HepG2 (cell line): ENCODE data around the gene ZSCAN21. TPM values are rescaled to one million over a fixed set of nuclear protein-coding genes. Genes with fewer than 3 reads are reported as not detected.
A peak's percentile ranks its signal among the peaks of the same experiment; 100 is the strongest.

ENCODE experiments used
- BORCS8-MEF2B ChIP-seq: sonication (generic); formaldehyde crosslinking; IDR thresholded peaks from 2 replicates; pipeline ENCODE4 v1.8.0; 2022; ENCODE audit warnings: mild to moderate bottlenecking, missing genetic modification reagents
- CHD2 ChIP-seq: IDR thresholded peaks from 2 replicates; pipeline ENCODE4 v1.6.1; 2011; ENCODE audit warnings: low read depth, low read length, improper control_type of control experiment
- HMGA1 ChIP-seq: sonication (generic); formaldehyde crosslinking; conservative IDR thresholded peaks from 2 replicates; pipeline ENCODE4 v1.4.0; 2020; ENCODE audit warnings: missing genetic modification reagents
- KLF12 ChIP-seq: sonication (generic); formaldehyde crosslinking; IDR thresholded peaks from 2 replicates; pipeline ENCODE4 v1.4.0; 2020; ENCODE audit warnings: missing genetic modification reagents, borderline replicate concordance
- ONECUT2 ChIP-seq: sonication (generic); formaldehyde crosslinking; IDR thresholded peaks from 2 replicates; pipeline ENCODE4 v1.4.0; 2020; ENCODE audit warnings: missing genetic modification reagents
- SCMH1 ChIP-seq: sonication (generic); formaldehyde crosslinking; IDR thresholded peaks from 2 replicates; pipeline ENCODE4 v1.9.0; 2021; ENCODE audit warnings: missing genetic modification reagents, mild to moderate bottlenecking, borderline replicate concordance
- SMAD9 ChIP-seq: sonication (generic); formaldehyde crosslinking; IDR thresholded peaks from 2 replicates; pipeline ENCODE4 v1.5.1; 2020; ENCODE audit warnings: mild to moderate bottlenecking, missing genetic modification reagents
- SSRP1 ChIP-seq: IDR thresholded peaks from 2 replicates; pipeline ENCODE4 v1.6.1; 2016; ENCODE audit warnings: control low read depth
- ZMYM3 ChIP-seq: sonication (generic); formaldehyde crosslinking; IDR thresholded peaks from 2 replicates; pipeline ENCODE4 v1.5.1; 2020; ENCODE audit warnings: mild to moderate bottlenecking, missing genetic modification reagents
- ZNF180 ChIP-seq: sonication (generic); formaldehyde crosslinking; IDR thresholded peaks from 2 replicates; pipeline ENCODE4 v1.4.0; 2020; ENCODE audit warnings: low read depth, missing genetic modification reagents, borderline replicate concordance
- ZNF367 ChIP-seq: sonication (generic); formaldehyde crosslinking; IDR thresholded peaks from 2 replicates; pipeline ENCODE4 v1.4.0; 2020; ENCODE audit warnings: missing genetic modification reagents, borderline replicate concordance
- polyA plus RNA-seq, 8 experiments: library from polyadenylated mRNA; depleted of rRNA in 3 of 8; stranded (reverse) in 7 of 8; unstranded in 1 of 8; fragments of >200 nt; fragmentation: Illumina TruSeq in 4 of 8; extraction: Trizol in 4 of 8; gene quantifications; 2 replicates each; pipeline versions ENCODE4 v1.2.1 to v1.2.3, GENCODE V29; 2011 to 2016; ENCODE audit warnings: low read depth in 4 of 8, missing spikeins in 1 of 8, mixed read lengths in 1 of 8; ENCODE audit not compliant: insufficient read depth in 1 of 8
- total RNA-seq, 5 experiments: library from RNA; depleted of rRNA; stranded (reverse); fragments of >200 nt; fragmentation: Illumina TruSeq; extraction: Trizol; gene quantifications; 2 replicates each; pipeline ENCODE4 v1.2.3, GENCODE V29; 2016; ENCODE audit warnings: low read depth in 1 of 5
- TF ChIP-seq, protein P1 (sequence below): sonication (generic); formaldehyde crosslinking; IDR thresholded peaks from 2 replicates; pipeline ENCODE4 v1.5.1; 2020; ENCODE audit warnings: missing genetic modification reagents, mild to moderate bottlenecking, borderline replicate concordance
- TF ChIP-seq, protein P2 (sequence below), 2 experiments: fragments of 450-650 bp in 1 of 2; sonication (generic) in 1 of 2; formaldehyde crosslinking in 1 of 2; IDR thresholded peaks; 2 replicates each; pipeline versions ENCODE4 v1.6.1 to v1.8.0; 2016 to 2022; ENCODE audit warnings: antibody characterized with exemption in 1 of 2, mild to moderate bottlenecking in 1 of 2, missing genetic modification reagents in 1 of 2
- TF ChIP-seq, protein P3 (sequence below): sonication (generic); formaldehyde crosslinking; IDR thresholded peaks from 2 replicates; pipeline ENCODE4 v1.4.0; 2020; ENCODE audit warnings: mild to moderate bottlenecking, missing genetic modification reagents, borderline replicate concordance

The ZSCAN21 gene
- total and polyA plus RNA-seq, 2 of the 13 experiments (the other 11 are each of a cell fraction or from before 2014, with no cell fraction given) = 7.0 to 10.0 TPM

DNA sequence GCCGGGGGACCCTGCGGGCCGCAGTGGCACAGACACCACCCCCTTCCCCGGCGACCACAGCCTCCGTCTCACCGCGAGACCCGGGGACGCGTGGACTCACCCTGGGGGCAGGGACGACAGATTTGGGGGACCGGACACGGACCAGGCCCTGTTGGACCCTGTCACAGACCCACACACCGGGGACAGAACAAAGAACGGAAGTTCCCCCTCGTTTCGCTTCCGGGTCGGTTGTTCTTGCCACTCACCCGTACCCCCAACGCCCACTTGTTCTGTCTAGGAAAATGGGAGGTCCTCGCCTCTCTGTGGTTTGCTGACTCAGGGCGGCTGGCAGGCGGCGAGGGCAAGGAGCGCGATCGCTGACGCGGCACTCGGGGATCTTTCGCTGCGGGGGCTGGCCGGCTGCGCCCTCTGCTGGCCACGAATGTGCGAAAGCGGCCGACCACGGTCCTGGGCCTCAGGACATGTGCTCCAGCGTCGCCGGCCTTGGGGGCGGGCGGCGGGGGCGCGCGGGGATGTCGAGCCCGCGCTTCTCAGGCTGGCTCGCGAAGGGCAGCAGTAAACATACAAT lies 32.0 kb downstream of the ZSCAN21 start, which contains the start of gene ZNF3 (continued):
- TF ChIP-seq SCMH1 (no peak), ZMYM3 (CRISPR knock-in tag) (peak; percentile 57; the same call in 1 of the 2 replicates), KLF12 (peak; percentile 64; the same call in 1 of the 2 replicates), SSRP1 (CRISPR knock-in tag) (no peak), ZNF180 (CRISPR knock-in tag) (no peak), BORCS8-MEF2B (CRISPR knock-in tag) (peak; percentile 83), ZNF367 (no peak), SMAD9 (CRISPR knock-in tag) (no peak), CHD2 (no peak; the same call in 1 of the 2 replicates), ONECUT2 (CRISPR knock-in tag) (no peak), HMGA1 (CRISPR knock-in tag) (no peak)
- TF ChIP-seq, protein P1, sequence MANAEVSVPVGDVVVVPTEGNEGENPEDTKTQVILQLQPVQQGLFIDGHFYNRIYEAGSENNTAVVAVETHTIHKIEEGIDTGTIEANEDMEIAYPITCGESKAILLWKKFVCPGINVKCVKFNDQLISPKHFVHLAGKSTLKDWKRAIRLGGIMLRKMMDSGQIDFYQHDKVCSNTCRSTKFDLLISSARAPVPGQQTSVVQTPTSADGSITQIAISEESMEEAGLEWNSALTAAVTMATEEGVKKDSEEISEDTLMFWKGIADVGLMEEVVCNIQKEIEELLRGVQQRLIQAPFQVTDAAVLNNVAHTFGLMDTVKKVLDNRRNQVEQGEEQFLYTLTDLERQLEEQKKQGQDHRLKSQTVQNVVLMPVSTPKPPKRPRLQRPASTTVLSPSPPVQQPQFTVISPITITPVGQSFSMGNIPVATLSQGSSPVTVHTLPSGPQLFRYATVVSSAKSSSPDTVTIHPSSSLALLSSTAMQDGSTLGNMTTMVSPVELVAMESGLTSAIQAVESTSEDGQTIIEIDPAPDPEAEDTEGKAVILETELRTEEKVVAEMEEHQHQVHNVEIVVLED (CRISPR knock-in tag) = peak; percentile 83
- TF ChIP-seq, protein P2, sequence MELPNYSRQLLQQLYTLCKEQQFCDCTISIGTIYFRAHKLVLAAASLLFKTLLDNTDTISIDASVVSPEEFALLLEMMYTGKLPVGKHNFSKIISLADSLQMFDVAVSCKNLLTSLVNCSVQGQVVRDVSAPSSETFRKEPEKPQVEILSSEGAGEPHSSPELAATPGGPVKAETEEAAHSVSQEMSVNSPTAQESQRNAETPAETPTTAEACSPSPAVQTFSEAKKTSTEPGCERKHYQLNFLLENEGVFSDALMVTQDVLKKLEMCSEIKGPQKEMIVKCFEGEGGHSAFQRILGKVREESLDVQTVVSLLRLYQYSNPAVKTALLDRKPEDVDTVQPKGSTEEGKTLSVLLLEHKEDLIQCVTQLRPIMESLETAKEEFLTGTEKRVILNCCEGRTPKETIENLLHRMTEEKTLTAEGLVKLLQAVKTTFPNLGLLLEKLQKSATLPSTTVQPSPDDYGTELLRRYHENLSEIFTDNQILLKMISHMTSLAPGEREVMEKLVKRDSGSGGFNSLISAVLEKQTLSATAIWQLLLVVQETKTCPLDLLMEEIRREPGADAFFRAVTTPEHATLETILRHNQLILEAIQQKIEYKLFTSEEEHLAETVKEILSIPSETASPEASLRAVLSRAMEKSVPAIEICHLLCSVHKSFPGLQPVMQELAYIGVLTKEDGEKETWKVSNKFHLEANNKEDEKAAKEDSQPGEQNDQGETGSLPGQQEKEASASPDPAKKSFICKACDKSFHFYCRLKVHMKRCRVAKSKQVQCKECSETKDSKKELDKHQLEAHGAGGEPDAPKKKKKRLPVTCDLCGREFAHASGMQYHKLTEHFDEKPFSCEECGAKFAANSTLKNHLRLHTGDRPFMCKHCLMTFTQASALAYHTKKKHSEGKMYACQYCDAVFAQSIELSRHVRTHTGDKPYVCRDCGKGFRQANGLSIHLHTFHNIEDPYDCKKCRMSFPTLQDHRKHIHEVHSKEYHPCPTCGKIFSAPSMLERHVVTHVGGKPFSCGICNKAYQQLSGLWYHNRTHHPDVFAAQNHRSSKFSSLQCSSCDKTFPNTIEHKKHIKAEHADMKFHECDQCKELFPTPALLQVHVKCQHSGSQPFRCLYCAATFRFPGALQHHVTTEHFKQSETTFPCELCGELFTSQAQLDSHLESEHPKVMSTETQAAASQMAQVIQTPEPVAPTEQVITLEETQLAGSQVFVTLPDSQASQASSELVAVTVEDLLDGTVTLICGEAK (IDR thresholded peaks at IDR 0.05) = peak; percentile 87
- TF ChIP-seq, protein P2 (CRISPR knock-in tag; IDR thresholded peaks at IDR 0.05) = peak; percentile 81
- TF ChIP-seq, protein P3, sequence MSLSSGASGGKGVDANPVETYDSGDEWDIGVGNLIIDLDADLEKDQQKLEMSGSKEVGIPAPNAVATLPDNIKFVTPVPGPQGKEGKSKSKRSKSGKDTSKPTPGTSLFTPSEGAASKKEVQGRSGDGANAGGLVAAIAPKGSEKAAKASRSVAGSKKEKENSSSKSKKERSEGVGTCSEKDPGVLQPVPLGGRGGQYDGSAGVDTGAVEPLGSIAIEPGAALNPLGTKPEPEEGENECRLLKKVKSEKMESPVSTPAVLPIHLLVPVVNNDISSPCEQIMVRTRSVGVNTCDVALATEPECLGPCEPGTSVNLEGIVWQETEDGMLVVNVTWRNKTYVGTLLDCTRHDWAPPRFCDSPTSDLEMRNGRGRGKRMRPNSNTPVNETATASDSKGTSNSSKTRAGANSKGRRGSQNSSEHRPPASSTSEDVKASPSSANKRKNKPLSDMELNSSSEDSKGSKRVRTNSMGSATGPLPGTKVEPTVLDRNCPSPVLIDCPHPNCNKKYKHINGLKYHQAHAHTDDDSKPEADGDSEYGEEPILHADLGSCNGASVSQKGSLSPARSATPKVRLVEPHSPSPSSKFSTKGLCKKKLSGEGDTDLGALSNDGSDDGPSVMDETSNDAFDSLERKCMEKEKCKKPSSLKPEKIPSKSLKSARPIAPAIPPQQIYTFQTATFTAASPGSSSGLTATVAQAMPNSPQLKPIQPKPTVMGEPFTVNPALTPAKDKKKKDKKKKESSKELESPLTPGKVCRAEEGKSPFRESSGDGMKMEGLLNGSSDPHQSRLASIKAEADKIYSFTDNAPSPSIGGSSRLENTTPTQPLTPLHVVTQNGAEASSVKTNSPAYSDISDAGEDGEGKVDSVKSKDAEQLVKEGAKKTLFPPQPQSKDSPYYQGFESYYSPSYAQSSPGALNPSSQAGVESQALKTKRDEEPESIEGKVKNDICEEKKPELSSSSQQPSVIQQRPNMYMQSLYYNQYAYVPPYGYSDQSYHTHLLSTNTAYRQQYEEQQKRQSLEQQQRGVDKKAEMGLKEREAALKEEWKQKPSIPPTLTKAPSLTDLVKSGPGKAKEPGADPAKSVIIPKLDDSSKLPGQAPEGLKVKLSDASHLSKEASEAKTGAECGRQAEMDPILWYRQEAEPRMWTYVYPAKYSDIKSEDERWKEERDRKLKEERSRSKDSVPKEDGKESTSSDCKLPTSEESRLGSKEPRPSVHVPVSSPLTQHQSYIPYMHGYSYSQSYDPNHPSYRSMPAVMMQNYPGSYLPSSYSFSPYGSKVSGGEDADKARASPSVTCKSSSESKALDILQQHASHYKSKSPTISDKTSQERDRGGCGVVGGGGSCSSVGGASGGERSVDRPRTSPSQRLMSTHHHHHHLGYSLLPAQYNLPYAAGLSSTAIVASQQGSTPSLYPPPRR = peak; percentile 87
